Body of pancreas (tissue), 4 donors: ENCODE measurements around the gene BEGAIN.

ENCODE experiments used
- POLR2A ChIP-seq, 3 donors: fragments of 450-650 bp; IDR thresholded peaks; one replicate each; pipeline ENCODE4 v1.6.1; 2016; ENCODE audit warnings: antibody characterized with exemption in 3 of 3, mild to moderate bottlenecking in 2 of 3
- TF ChIP-seq, protein P1 (sequence below), 7 experiments: fragments of 450-650 bp in 4 of 7; fragments of 200-600 bp in 3 of 7; sonication (generic) in 3 of 7; IDR thresholded peaks; one replicate each; pipeline ENCODE4 v1.5.1; 2016 to 2019; ENCODE audit warnings: antibody characterized with exemption in 7 of 7

DNA sequence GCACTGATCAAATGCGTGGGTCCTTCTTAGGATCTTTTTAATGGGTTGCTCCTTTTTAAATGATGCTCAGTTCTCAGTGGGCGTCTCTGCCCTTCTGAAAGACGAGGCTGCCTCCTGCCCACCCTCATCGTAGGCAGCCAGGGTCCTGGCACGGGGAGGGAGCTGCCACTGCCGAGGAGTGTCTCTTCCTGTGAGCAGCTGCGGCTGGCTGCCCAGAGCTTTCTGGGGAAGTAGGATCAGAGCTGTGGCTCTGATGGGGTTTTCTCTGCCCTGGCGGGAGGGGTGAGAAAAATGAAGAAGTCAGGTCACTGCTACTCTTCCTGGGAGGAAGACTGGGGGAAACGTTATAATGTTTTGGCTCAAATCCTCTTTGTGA is 31.1 kb upstream of the BEGAIN start:
- TF ChIP-seq, protein P1, sequence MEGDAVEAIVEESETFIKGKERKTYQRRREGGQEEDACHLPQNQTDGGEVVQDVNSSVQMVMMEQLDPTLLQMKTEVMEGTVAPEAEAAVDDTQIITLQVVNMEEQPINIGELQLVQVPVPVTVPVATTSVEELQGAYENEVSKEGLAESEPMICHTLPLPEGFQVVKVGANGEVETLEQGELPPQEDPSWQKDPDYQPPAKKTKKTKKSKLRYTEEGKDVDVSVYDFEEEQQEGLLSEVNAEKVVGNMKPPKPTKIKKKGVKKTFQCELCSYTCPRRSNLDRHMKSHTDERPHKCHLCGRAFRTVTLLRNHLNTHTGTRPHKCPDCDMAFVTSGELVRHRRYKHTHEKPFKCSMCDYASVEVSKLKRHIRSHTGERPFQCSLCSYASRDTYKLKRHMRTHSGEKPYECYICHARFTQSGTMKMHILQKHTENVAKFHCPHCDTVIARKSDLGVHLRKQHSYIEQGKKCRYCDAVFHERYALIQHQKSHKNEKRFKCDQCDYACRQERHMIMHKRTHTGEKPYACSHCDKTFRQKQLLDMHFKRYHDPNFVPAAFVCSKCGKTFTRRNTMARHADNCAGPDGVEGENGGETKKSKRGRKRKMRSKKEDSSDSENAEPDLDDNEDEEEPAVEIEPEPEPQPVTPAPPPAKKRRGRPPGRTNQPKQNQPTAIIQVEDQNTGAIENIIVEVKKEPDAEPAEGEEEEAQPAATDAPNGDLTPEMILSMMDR (IDR thresholded peaks at IDR 0.05), result no peak
- TF ChIP-seq POLR2A (IDR thresholded peaks at IDR 0.05), result no peak
